Measurements from ENCODE around the gene SYVN1. TPM values are rescaled to one million over a fixed set of nuclear protein-coding genes. Genes with fewer than 3 reads are reported as not detected.
"Not testable (repeated sequence)": the region's sequence is repeated elsewhere in the genome, so short reads cannot be mapped to it uniquely, and the experiment has no call there.

SYVN1 gene
- total RNA-seq, 1 donor from 2014 or later: 84.4 TPM

DNA sequence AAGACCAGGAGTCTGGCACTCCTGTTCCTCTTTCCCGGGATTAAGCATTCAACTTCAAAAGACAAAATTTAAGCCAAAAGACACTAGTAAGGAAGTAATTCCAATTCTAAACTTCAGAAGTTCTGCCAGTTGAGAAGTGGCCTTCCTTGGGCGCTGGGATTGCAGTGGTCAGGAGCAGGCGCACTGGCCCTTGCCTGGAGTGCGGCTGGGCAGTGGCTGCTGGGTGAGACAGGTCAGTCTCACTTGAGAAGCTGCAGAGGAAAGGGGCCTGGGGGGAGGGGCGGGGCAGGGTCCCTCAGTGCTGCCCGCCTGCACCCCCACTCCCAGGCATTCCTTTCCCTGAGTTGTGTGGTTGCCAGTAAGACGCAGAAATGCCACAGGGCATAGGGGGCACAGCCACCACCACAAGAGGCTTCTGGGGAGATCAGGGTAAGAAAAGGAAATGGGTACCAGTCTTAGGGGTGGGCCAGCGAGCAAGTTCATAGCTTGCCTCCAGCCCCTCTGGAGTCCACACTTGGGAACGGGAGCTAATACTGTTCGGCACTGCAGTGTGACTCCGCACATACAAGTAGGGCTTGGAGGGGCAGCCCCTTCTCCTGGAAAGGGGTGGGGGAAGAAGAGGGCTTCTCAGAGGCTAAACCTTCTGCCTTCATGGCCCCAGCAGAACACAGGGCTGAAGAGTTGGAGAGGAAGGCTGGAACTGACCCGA is 6.7 kb downstream of the SYVN1 start:
- DNase-seq (ENCODE audit: low spot score): no peak

DNA sequence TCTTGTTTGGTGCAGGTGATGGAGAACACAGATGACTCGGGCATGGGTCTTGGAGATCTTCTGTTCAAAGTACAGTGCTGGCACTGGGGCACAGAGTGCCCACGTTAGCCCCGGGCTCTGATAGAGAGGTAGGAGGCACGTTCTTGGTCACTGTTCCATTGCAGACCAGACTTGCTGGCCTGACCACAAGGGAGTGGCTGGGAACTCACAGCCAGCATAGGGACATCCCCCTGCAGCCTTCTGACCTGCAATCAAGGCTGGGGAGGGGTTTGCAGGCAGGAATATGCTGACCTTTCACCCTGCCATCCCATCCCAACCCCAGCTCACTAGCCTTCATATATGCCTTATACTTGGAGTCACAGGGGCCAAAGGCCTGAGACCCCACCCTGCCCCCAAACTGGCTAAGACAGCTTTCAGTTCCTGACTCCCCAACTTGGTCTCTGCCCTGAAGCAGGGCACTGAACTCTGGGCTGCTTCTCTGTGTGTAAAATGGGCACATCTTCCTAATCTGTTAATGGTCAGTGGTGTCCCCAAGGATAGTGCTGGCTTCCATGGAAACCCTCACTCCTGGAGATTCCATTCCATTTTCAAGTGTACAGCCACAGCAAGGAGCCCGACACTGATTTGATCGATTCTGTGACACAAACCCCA is 7.6 kb downstream of the SYVN1 start:
- DNase-seq (ENCODE audit: low spot score): no peak

DNA sequence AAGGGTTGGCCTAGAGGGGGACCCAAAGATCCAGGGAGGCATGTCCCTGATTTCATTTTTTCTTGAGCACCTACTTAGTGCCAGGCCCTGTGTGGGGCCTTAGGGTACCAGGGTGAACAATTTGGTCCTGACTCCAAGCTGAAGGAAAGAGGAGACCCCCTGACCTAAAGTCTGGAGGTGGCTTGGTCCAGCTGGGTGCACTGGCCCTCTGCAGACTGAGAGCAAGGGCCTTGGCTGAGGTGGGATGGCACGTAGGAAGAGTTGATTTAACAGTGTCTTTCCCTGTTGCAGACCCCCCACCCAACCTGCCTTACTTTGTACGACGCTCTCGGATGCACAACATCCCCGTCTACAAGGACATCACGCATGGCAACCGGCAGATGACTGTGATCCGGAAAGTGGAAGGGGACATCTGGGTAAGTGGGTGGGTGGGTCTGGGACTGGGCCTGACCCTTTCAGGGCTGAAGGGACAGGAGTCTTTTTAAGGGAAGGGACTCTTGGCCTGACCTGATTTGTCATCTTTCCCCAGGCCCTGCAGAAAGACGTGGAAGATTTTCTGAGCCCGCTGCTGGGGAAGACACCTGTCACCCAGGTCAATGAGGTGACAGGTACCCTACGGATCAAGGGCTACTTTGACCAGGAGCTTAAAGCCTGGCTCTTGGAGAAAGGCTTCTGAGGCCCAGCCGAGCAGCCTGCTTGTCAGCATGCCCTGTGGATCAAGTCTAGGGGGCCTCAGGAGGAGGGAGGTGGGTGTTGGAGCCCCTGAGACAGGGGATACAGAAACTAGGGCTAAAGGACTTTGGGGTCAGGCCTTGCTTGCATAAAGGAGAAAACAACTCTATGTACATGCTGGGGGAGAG is 8.9 kb downstream of the SYVN1 start:
- DNase-seq (ENCODE audit: low spot score): no peak

DNA sequence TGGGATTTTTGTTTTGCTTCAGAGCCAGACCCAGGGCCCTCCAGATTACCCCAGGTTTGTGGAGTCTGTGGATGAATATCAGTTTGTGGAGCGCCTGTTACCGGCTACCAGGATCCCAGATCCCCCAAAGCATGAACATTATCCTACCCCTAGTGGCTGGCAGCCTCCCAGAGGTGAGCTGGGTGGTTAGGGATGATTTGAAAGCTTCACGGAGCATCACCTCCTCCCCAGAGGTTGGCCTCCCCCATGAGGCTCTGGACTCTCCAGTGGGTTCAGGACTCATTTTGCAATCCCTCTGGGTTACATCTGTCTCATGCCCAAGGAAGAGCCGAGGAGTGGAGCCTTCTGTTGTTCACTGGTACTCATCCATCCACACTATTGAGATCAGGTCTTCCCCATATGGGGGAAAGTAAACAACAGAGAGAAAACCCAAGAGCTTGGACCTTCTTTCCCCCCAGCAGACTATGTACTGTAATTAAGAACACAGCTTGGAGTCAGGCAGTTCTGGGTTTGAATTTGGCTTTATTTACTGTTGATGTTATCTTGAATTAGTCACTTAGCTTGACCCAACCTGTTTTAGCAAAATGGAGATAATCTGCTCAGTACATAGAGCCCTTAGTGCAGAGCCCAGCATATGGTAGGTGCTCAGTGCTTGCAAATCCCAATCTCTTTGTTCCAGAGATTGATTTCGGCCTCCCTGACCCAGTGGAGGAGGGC is 9.7 kb downstream of the SYVN1 start:
- no peak for DNase-seq (ENCODE audit: low spot score)

DNA sequence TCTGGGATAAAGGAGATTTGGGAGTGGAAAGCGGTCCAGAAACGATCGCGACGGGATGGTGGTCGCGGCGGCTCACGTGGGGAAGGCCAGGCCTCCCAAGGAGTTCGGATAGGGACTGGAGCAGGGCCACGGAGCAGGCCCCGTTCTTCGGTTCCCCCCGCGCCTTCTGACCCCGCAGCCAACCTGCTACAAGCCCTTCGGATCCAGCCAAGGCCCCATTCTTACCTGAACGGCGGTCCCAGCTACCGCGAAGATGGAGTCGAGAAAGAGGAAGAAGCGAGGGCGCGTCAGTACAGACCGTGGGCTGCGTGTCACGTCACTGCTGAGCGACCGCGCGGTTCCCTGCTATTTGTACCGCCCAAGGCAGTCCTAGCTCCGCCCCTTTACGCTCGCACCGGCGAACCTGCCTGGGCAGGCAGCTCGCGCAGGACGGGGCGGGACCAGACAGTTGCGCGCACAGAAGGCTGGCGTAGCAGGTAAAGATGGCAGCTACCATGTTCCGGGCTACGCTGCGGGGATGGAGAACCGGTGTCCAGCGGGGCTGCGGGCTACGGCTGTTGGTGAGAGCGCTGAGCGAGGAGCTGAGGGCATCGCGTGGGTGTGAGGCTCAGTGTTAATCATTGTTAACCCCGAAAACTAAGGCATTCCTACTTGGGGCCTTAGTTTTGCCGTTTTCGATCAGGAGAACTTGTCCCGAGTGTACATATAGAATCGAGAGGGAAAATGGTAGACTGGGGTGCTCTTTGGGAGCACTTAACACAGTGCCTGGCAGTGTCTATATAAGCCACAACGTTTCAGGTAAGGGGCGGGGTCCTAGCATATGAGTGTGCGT is 12.2 kb downstream of the SYVN1 start, which contains the start of the genes FAU and MRPL49:
Gene FAU, minus strand, starts transcription at position 270 of the 832 bp plus-strand sequence. CDS start 321 bp downstream, outside the sequence.
Gene MRPL49, plus strand, starts transcription at position 457 of the 832 bp plus-strand sequence. Its CDS starts 26 bp downstream, at position 483.
- peak; percentile 99 for DNase-seq (ENCODE audit: low spot score)

DNA sequence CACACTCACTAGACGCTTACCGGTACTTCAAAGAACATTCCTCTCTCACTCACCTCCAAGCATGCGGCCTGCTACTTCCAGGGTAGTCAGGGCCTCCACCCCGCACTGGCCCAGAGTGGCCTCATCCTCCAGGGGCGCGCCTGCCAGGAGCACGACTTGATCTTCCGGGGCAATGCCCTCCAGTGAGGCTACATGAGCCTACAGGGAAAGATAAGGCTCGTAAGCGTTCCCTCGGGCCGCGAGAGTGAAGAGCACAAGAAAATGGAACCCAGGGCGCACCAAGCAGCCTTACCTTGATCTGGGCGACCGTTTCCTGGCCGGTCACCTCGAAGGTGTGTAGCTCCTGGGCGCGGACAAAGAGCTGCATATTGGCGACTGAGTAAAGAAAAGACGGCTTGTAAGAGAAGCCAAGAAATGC is 12.9 kb downstream of the SYVN1 start:
- DNase-seq (ENCODE audit: low spot score): no peak

DNA sequence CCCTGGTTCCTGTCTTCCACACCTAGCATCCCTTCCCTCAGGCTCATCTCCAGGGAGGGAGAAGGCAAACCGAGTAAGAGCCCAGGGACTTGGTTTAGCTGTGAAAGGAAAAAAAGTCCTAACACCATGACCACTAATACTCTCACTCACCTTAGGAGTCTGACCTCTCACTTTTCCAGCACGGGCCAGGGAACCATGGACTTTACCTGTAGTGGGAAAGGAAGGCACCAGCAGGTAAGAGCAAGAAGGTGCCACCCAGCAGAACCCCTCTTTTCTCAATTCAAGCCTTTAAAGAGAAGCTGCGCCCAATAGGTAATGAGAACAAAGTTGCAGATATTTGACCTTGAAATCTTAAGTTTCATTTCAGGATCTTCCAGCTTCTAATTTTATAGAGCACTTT is 13.5 kb downstream of the SYVN1 start:
- no peak for DNase-seq (ENCODE audit: low spot score)

DNA sequence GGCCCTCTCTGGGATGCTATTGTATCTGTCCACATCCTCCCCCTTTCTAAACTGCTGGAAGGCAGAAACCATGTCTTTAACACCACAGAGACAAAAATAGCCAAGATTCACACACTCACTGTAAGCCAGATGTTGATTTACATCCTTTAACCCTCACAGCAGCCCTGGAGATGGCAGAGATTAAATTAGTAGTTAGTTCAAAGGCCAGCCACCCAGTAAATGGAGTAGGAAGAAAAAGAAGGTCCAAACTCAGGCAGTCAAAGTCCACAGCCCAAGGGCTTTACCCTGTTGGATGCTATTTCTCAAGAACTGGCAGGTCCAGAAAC is 14.7 kb downstream of the SYVN1 start:
- DNase-seq (ENCODE audit: low spot score): no peak

DNA sequence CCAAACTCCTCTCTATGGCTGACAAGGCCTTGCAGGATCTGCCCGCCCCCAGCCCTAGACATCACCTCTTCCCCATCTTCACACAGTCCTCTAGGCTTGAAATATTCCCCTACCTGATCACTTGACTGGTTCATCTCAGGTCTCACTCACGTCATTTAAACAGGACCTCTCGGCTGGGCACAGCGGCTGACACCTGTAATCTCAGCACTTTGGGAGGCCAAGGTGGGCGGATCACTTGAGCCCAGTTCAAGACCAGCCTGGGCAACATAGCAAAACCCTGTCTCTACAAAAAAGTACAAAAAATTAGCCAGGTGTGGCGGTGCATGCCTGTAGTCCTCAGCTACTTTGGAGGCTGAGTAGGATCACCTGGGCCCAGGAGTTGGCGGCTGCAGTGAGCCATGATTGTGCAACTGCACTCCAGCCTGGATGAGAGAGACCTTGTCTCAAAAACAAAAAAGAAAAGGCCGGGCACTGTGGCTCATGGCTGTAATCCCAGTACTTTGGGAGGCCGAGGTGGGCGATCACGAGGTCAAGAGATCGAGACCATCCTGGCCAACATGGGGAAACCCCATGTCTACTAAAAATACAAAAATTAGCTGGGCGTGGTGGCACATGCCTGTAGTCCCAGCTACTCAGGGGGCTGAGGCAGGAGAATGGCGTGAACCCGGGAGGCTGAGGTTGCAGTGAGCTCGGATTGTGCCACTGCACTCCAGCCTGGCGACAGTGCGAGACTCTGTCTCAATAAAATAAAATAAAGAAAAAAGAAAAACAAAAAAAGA is 15.2 kb downstream of the SYVN1 start:
- DNase-seq (ENCODE audit: low spot score): not testable (repeated sequence)

DNA sequence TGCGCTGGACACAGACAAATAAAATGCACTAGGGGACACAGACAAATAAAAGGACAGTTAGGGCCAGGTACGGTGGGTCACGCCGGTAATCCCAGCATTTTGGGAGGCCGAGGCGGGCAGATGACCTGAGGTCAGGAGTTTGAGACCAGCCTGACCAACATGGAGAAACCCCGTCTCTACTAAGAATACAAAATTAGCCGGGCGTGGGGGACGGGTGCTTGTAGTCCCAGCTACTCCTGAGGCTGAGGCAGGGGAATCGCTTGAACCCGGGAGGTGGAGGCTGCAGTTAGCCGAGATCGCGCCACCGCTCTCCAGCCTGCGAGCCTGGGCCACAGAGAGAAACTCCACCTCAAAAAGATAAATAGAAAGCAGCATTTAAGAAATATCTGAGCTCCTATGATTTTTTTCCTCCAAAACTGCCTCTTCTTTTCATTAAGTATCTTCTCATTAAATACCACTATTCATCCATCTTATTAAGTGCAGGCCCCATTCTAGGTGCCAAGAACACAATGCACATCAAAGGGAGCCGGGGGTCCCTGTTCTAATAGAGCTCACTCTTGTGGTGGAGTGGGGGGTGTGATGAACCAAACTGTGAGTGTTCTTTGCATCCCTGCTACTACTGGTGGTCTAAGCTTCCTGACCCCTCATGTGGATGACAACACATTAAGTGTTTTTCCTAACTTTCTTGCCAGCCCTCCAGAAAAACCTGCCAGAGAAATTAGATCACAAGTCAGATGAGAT is 16.1 kb downstream of the SYVN1 start:
- no peak for DNase-seq (ENCODE audit: low spot score)

DNA sequence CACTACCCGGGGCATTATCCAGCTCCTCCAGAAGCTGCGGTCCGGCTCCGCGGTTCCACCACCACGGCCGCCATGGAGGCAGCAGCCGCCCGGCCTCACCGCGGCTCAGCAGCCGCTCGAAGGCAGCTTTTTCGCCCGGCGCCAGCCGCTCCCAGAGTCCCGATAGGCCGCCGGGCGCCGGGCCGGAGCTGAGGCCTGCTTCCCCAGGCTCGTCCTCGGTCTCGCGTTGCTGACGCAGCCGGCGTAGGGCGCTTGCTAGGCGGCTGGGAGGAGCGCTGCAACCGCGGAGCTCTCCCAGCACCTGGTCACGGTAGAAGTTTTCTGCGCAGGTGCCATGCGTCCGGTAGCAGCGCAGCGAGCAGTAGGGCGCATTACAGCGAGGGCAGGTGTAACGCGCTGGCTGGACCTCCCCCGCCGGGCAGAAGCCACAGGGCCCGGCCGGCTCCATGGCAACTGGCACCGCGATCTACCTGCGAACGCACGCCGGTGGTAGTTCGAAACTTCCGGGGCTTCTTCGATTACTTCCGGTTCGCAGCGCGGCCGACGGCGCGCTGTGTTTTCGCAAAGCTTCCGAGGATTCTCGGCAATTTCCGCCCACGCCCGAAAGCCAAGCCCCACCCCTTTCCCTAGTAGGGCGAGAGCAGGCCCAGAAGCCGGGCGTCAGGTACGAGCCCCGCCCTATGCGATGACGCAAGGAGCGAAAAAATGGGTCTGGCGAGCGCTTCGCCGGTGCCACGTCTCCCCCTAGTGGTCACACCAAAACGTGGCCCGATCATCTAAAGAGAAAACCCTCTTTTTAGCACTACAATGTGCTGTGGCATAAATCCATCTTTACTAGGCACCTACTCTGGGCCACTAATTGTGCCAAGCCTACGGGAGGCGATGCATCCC is 16.9 kb downstream of the SYVN1 start, which contains the start of gene ZNHIT2:
Gene ZNHIT2, minus strand, starts transcription at position 496 of the 891 bp plus-strand sequence. Its CDS starts 48 bp downstream, at position 448.
- DNase-seq (ENCODE audit: low spot score): peak; percentile 100

DNA sequence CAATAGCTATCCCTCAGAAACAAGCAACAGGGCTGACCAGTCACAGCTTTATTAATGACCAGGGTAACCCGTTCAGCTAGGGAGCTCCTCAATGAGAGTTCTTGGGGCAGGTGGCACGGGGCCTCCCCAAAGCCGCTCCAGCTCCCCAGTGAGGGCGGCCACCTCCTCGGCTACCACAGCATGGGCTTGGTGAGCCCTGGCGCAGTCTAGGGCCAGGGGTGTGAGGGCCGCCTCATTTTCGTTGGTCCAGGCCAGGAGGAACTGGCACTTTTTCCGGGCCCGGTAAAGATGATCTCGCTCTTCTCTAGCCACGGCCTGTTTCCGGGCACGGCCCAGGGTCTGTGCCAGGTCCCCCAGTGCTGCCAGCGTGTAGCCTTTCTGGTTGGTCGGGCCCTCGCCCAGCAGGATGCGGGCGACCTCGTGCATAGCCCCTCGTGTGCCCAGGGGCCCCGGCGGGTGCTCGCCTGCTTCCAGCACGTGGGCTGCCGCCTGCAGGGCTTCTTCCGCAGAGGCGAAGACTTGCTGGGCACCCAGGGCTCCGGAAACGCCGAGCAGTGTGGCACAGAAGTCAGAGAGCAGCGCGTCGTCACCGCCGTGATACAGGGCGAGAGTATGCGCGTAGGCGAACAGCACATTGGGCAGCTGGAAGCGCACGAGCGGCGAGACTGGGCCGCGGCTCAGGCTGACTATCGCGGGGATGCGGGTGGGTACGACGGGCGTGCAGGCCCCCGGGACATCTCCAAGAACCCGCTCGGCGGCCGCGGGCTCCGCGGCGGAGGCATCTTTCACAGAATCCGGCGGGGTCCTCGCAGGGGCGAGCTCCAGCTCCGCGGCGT is 17.7 kb downstream of the SYVN1 start:
- DNase-seq (ENCODE audit: low spot score): no peak

DNA sequence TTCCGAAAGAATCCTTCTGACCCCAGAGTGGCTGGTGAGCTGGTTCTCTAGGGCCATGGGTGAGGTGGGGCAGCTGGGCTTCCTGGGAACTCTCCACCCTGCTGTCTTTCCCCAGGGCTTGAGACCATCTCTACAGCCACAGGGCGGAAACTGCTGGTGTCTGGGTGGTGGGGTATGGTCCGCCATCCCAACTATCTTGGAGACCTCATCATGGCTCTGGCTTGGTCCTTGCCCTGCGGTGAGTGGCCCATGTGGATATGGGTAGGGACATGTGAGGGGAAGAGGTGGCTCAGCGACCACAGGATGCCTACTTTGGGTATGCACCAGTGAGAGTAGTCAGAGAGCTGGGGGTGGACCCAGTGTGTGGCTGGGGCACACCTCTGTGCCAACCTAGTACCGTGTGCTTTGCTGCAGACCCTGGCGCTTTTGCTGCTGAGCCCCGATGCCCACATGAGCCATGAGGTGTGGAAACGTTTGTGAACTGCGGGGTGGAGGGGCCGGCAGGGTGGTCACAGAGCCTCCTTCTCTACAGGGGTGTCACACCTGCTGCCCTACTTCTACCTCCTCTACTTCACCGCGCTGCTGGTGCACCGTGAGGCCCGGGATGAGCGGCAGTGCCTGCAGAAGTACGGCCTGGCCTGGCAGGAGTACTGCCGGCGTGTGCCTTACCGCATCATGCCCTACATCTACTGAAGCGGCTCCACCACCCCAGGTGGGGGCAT is 18.8 kb downstream of the SYVN1 start:
- DNase-seq (ENCODE audit: low spot score): no peak

DNA sequence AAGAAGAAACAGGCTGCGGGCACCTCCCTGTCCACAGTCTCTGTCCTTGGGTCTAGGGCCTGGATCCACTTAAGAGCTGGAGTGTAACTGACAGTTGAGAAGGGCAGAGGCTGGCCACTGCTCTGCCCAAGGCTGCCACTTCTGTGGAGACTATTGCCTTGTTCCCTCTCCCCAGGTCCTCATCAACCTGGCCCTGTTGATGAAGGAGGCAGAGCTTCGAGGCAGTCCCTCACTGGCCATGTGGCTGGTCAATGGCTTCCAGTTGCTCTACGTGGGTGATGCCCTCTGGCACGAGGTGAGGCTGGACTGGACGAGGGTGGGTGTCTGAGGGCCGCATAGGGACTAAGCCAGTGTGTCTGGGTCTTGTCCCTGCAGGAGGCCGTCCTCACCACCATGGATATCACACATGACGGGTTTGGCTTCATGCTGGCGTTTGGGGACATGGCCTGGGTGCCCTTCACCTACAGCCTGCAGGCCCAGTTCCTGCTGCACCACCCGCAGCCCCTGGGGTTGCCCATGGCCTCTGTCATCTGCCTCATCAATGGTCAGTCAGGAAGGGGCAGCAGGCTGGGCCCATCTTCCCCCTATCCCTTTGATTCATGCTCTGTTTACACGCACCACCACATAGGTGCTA is 19.7 kb downstream of the SYVN1 start:
- no peak for DNase-seq (ENCODE audit: low spot score)

DNA sequence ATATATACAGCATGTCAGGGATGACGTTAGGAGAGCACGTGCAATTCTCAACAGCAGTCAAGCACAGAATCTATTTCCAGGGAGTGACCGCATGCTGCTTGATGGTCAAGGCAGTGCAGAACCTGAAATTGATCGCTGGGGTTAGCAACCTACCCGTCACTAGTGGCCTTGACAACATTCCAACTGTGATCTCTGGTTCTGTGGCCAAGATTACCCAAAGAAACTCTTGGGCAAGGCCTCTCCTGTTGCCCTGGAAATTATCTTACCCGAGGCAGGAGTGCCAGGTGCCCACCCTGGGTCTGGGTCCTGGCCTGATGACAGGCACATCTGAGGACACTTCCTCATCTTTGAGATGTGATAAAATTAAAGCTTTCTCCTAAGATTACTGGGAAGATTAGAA is 20.5 kb downstream of the SYVN1 start:
- peak; percentile 77 for DNase-seq (ENCODE audit: low spot score)

DNA sequence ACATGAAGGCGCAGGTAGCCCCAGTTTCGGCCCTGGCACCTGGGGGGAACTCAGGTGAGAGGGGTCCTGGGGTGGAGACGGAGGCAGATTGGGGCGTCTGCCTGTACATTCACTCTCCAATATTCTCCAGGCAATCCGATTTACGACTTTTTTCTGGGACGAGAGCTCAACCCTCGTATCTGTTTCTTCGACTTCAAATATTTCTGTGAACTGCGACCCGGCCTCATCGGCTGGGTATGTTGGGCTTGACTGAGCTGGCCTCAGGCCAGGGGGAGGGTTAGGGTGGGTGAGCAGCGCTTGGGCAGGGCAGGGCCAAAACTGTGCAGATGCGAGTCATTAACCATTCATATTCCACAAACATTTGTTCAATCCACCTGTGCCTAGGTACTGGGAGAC is 21.0 kb downstream of the SYVN1 start:
- DNase-seq (ENCODE audit: low spot score): peak; percentile 17

Measured in mucosa of gallbladder (tissue), 1 donor.